AG04450 (cell line): ENCODE data around the gene C2CD2. TPM values are rescaled to one million over a fixed set of nuclear protein-coding genes. Genes with fewer than 3 reads are reported as not detected.

Experiments
- CTCF ChIA-PET: fragments of 300-600, 350-600 bp; formaldehyde crosslinking; extraction: SDS; loops from one replicate; lab custom pipeline; 2022; ENCODE audit warnings: antibody characterized with exemption, inconsistent platforms; lab: Charles Lee
- POLR2A ChIA-PET: fragments of 350-600 bp; formaldehyde crosslinking; extraction: SDS; loops from one replicate; lab custom pipeline; 2021; ENCODE audit warnings: antibody characterized with exemption, inconsistent platforms; lab: Yijun Ruan, JAX
- DNase-seq: peaks from one replicate; pipeline ENCODE4 v3.0.0-alpha.2; 2011; ENCODE audit warnings: low read depth, low spot score
- H3K27ac ChIP-seq: one replicate; pipeline ENCODE4 v1.5.1; 2012; ENCODE audit warnings: low read depth, low read length, control low read depth
- H3K27me3 ChIP-seq: one replicate; pipeline ENCODE4 v1.6.0; 2012; ENCODE audit warnings: low read length; ENCODE audit not compliant: control insufficient read depth, insufficient read depth
- H3K4me3 ChIP-seq: 2 replicates; pipeline ENCODE4 v1.5.1; 2011; ENCODE audit warnings: mild to moderate bottlenecking, low read depth, low read length, control low read depth
- H3K9me3 ChIP-seq: 2 replicates; pipeline ENCODE4 v1.5.1; 2012; ENCODE audit warnings: low read length; ENCODE audit not compliant: control insufficient read depth, insufficient read depth
- polyA plus RNA-seq: library from polyadenylated mRNA; depleted of rRNA; stranded (reverse); fragments of >200 nt; gene quantifications from 2 replicates; pipeline ENCODE4 v1.2.3, GENCODE V29; 2011
- TF ChIP-seq, protein P1 (sequence below): IDR thresholded peaks from 2 replicates; pipeline ENCODE4 v1.5.1; 2011; ENCODE audit warnings: low read depth, low read length, control low read depth, inconsistent platforms

C2CD2 gene
- polyA plus RNA-seq, 1 experiment: 25.4 TPM

- Histone ChIP-seq H3K27me3 (no peaks in the 10 kb centered on the region), H3K4me3 (no peak overlapping the region), H3K27ac (no peak overlapping the region), H3K9me3 (peaks cover 10% of the 10 kb centered on the region)
- ChIA-PET CTCF (interaction anchor here (0.5 kb wide), 1 partner anchor 175 kb away, joined by 3 read pairs; no protein-coding TSS in a partner anchor), POLR2A (no interaction called here)
- TF ChIP-seq, protein P1, sequence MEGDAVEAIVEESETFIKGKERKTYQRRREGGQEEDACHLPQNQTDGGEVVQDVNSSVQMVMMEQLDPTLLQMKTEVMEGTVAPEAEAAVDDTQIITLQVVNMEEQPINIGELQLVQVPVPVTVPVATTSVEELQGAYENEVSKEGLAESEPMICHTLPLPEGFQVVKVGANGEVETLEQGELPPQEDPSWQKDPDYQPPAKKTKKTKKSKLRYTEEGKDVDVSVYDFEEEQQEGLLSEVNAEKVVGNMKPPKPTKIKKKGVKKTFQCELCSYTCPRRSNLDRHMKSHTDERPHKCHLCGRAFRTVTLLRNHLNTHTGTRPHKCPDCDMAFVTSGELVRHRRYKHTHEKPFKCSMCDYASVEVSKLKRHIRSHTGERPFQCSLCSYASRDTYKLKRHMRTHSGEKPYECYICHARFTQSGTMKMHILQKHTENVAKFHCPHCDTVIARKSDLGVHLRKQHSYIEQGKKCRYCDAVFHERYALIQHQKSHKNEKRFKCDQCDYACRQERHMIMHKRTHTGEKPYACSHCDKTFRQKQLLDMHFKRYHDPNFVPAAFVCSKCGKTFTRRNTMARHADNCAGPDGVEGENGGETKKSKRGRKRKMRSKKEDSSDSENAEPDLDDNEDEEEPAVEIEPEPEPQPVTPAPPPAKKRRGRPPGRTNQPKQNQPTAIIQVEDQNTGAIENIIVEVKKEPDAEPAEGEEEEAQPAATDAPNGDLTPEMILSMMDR: no peak
- no peak for DNase-seq
These were observed 37.8 kb upstream of the C2CD2 start for GRCh38 chr21:41991659-41992058.

GRCh38 chr21:41989698-41990097 is 35.9 kb upstream of the C2CD2 start:
- DNase-seq: no peak
- no peaks in the 10 kb centered on the region for H3K27me3 ChIP-seq
- TF ChIP-seq, protein P1: no peak
- ChIA-PET POLR2A (no interaction called here), CTCF (no interaction called here)
- H3K27ac ChIP-seq: no peak overlapping the region
- H3K9me3 ChIP-seq: no peaks in the 10 kb centered on the region
- no peak overlapping the region for H3K4me3 ChIP-seq

DNA sequence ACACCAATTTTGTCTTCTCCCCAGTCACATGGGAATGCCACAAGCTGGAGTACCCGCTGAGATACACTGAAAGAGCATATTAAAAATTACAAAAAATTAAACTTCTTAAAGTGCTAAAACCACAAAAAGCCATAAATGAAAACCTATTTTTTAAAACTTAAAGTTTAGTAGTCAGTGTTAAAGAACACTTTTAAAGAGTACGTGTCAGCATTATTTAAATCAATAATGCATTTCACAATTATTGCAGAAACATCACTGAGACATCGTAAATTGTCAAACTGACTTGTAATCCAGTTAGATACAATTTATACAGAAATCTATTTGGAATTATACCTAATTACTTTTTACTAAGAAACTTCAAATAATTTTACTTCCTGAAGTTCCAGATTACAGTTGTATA is 33.5 kb upstream of the C2CD2 start:
- no peaks in the 10 kb centered on the region for H3K9me3 ChIP-seq
- no peak overlapping the region for H3K4me3 ChIP-seq
- CTCF ChIA-PET: interaction anchor here (1.3 kb wide), 1 partner anchor 30 kb away, joined by 3 read pairs; no protein-coding TSS in a partner anchor
- no peaks in the 10 kb centered on the region for H3K27me3 ChIP-seq
- no peak for DNase-seq
- no peak overlapping the region for H3K27ac ChIP-seq
- POLR2A ChIA-PET: no interaction called here
- TF ChIP-seq, protein P1: no peak

DNA sequence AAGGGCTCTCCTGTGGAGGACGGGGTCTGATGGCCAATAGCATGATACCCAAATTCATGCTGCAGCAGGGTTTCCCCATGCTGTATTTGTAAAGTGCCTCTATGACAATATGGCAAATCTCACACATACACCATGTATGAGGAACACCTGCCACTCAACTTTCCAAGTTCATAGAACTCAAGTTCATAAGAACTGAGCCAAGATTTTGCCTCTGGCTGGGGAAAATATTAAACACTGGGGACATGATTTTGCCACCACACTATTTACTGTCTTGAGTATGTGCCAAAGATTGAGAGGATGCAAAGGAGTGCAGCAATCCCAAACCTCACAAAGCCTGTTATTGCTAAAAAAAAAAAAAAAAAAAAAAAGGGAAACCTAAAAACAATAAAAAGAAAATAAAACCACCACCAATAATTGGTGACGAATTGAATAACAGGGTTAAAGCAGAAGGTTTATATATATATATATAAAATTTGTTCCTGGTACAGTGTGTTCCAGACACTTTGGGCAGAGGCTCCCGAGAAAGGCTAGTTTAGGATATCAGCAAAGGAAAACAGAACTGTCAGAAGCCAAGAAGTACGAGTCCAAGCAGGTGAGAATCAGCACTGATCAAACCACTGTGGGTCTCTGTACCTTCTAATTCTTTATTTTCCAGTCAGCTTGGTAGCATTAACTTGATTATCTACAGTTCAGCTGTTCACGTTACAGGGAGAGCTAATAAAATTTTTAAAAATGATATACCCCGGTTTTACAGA is 32.0 kb upstream of the C2CD2 start:
- ChIA-PET POLR2A (no interaction called here), CTCF (interaction anchor here (1.3 kb wide), 1 partner anchor 28 kb away, joined by 3 read pairs; no protein-coding TSS in a partner anchor)
- DNase-seq: no peak
- H3K9me3 ChIP-seq: no peaks in the 10 kb centered on the region
- H3K27ac ChIP-seq: no peak overlapping the region
- no peaks in the 10 kb centered on the region for H3K27me3 ChIP-seq
- H3K4me3 ChIP-seq: no peak overlapping the region
- TF ChIP-seq, protein P1: no peak

GRCh38 chr21:41983229-41983628 is 29.4 kb upstream of the C2CD2 start:
- H3K9me3 ChIP-seq: peaks cover 6% of the 10 kb centered on the region; the same call in 1 of the 2 replicates
- no peak for DNase-seq
- TF ChIP-seq, protein P1: no peak
- H3K27me3 ChIP-seq: no peaks in the 10 kb centered on the region
- ChIA-PET POLR2A (interaction anchor here (0.6 kb wide), 1 partner anchor 62 kb away, joined by 5 read pairs; no protein-coding TSS in a partner anchor), CTCF (interaction anchor here (1.0 kb wide), 1 partner anchor 134 kb away, joined by 3 read pairs; no protein-coding TSS in a partner anchor)
- H3K4me3 ChIP-seq: no peak overlapping the region
- H3K27ac ChIP-seq: no peak overlapping the region
